Lower leg skin (tissue), 4 donors: Measurements from ENCODE around the gene PSME2. TPM values are rescaled to one million over a fixed set of nuclear protein-coding genes. Genes with fewer than 3 reads are reported as not detected.

Experiments used
- DNase-seq, 2 donors: peaks; one replicate each; pipeline ENCODE4 v3.0.0-alpha.2; 2019; ENCODE audit warnings: low spot score in 2 of 2
- H3K4me3 ChIP-seq: fragments of 200-600 bp; sonication (generic); 2 replicates; pipeline ENCODE4 v1.5.1; 2017; ENCODE audit warnings: mild to moderate bottlenecking, low read depth; ENCODE audit not compliant: poor library complexity, severe bottlenecking
- POLR2A ChIP-seq, 2 donors: fragments of 450-650 bp; IDR thresholded peaks; one replicate each; pipeline ENCODE4 v1.6.1; 2016 to 2017; ENCODE audit warnings: antibody characterized with exemption in 2 of 2, mild to moderate bottlenecking in 1 of 2, moderate library complexity in 1 of 2
- WGBS, 2 donors: methylation state at CpG; one replicate each; pipeline ENCODE4 v1.1.5; 2018; 5-methylcytosine and 5-hydroxymethylcytosine counted together
- intact Hi-C: fragments of 100-400 bp; cut with DNase I; formaldehyde crosslinking; loops from one replicate; pipeline ENCODE4 v1.15.0; 2023; ENCODE audit warnings: low total_unique reads
- total RNA-seq, 4 donors: library from RNA; depleted of rRNA; stranded (reverse); fragments of >200 nt; gene quantifications; one replicate each; pipeline ENCODE4 v1.1.0, GENCODE V29; 2016
- TF ChIP-seq, protein P1 (sequence below), 3 donors: fragments of 450-650 bp; IDR thresholded peaks; one replicate each; pipeline ENCODE4 v1.5.1; 2016; ENCODE audit warnings: antibody characterized with exemption in 3 of 3, mild to moderate bottlenecking in 3 of 3, moderate library complexity in 2 of 3

PSME2 gene
- total RNA-seq, 4 donors from 2014 or later = 23.2 to 50.2 (median 31.2) TPM

DNA sequence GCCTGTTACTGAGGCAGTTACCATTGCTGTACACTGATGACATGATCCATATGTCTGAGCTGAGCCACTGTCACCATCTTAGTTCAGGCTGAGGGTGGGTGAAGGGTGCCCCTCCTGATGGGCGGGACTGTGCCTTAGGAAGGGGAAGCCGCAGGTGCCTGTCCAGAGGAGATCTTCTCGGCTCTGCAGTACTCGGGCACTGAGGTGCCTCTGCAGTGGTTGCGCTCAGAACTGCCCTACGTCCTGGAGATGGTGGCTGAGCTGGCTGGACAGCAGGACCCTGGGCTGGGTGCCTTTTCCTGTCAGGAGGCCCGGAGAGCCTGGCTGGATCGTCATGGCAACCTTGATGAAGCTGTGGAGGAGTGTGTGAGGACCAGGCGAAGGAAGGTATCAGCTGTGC is 4.6 kb upstream of the PSME2 start:
- DNase-seq = no peak
- intact Hi-C loops = no loop called here
- no peak overlapping the region for H3K4me3 ChIP-seq
- WGBS, 2 donors = 90% methylated on average over 9 of the region's 9 CpGs
- TF ChIP-seq, protein P1, sequence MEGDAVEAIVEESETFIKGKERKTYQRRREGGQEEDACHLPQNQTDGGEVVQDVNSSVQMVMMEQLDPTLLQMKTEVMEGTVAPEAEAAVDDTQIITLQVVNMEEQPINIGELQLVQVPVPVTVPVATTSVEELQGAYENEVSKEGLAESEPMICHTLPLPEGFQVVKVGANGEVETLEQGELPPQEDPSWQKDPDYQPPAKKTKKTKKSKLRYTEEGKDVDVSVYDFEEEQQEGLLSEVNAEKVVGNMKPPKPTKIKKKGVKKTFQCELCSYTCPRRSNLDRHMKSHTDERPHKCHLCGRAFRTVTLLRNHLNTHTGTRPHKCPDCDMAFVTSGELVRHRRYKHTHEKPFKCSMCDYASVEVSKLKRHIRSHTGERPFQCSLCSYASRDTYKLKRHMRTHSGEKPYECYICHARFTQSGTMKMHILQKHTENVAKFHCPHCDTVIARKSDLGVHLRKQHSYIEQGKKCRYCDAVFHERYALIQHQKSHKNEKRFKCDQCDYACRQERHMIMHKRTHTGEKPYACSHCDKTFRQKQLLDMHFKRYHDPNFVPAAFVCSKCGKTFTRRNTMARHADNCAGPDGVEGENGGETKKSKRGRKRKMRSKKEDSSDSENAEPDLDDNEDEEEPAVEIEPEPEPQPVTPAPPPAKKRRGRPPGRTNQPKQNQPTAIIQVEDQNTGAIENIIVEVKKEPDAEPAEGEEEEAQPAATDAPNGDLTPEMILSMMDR (IDR thresholded peaks at IDR 0.05) = no peak
- TF ChIP-seq POLR2A (IDR thresholded peaks at IDR 0.05) = no peak

DNA sequence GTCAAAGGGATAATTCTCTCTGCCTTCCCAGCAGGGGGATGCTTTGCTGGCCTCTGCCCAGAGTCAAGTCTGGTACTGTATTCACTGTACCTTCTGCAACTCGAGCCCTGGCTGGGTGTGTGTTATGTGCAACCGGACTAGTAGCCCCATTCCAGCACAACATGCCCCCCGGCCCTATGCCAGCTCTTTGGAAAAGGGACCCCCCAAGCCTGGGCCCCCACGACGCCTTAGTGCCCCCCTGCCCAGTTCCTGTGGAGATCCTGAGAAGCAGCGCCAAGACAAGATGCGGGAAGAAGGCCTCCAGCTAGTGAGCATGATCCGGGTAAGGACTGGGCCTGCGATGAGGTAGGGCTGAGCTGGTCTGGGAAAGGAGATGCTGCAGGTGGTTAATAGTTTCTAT is 4.2 kb upstream of the PSME2 start:
- intact Hi-C loops = no loop called here
- H3K4me3 ChIP-seq = no peak overlapping the region
- 87 to 92% methylated on average over 9 of the region's 9 CpGs for WGBS, 2 donors
- TF ChIP-seq, protein P1 (IDR thresholded peaks at IDR 0.05) = no peak
- no peak for TF ChIP-seq POLR2A (IDR thresholded peaks at IDR 0.05)
- peak in 1 of 2 donors; percentile 82 for DNase-seq

DNA sequence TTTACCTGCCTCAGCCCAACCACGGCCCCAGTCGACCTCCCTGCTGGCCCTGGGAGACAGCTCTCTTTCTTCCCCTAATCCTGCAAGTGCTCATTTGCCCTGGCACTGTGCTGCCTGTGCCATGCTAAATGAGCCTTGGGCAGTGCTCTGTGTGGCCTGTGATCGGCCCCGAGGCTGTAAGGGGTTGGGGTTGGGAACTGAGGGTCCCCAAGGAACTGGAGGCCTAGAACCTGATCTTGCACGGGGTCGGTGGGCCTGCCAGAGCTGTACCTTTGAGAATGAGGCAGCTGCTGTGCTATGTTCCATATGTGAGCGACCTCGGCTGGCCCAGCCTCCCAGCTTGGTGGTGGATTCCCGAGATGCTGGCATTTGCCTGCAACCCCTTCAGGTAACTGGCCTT is 3.7 kb upstream of the PSME2 start:
- intact Hi-C loops = no loop called here
- no peak for DNase-seq
- WGBS, 2 donors = 89 to 94% methylated on average over 9 of the region's 9 CpGs
- no peak for TF ChIP-seq POLR2A (IDR thresholded peaks at IDR 0.05)
- TF ChIP-seq, protein P1 (IDR thresholded peaks at IDR 0.05) = no peak
- H3K4me3 ChIP-seq = no peak overlapping the region

DNA sequence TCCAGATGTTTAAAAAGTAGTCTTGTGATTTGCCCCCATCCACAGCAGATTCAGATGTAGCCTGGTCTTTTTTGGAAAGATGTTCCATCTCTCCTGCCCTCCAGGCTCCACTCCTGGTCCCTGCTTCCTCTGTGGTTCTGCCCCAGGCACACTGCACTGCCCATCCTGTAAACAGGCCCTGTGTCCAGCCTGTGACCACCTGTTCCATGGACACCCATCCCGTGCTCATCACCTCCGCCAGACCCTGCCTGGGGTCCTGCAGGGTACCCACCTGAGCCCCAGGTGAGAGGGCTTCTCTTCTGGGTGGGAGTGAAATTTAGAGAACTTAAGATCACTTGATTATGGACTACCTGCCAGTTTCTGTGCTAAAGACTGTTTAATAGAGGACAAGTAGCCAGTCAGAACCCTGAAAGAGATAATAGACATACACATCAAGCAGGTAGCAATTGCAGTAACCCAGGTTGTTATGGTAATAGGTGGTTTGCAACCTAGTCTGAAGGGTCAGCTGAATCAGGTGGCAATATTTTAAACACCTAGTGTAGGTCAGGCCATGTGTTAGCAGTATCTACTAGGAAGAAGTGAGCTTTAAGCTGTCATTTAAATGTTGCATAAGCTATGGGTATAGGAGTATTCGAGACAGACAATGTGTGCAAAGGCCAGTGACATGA is 3.0 kb upstream of the PSME2 start:
- 87 to 100% methylated on average over 3 of the region's 3 CpGs for WGBS, 2 donors
- H3K4me3 ChIP-seq = no peak overlapping the region
- TF ChIP-seq, protein P1 (IDR thresholded peaks at IDR 0.05) = no peak
- no peak for TF ChIP-seq POLR2A (IDR thresholded peaks at IDR 0.05)
- no peak for DNase-seq
- intact Hi-C loops = no loop called here

DNA sequence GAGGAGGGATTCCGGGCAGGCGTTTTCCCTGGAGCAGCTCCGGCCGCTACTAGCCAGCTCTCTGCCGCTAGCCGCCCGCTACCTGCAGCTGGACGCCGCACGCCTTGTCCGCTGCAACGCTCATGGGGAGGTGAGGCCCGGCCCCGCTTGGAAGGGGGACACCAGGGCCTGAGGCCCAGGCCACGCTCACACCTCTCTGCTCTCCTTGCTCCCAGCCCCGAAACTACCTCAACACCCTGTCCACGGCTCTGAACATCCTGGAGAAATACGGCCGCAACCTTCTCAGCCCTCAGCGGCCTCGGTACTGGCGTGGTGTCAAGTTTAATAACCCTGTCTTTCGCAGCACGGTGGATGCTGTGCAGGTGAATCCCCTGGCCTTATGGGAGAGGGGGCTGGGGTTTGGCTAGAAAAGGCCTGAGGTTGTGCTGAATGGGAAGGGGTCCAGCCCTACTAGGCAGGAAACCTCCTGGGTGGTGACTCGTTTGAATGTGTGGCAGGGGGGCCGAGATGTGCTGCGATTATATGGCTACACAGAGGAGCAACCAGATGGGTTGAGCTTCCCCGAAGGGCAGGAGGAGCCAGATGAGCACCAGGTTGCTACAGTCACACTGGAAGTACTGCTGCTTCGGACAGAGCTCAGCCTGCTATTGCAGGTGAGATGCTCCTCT is 1.5 kb upstream of the PSME2 start:
- intact Hi-C loops = no loop called here
- 4 to 12% methylated on average over 15 to 25 of the region's 29 CpGs for WGBS, 2 donors
- H3K4me3 ChIP-seq = peak overlapping the region; percentile 94
- DNase-seq = peak in 1 of 2 donors; percentile 82
- TF ChIP-seq, protein P1 (IDR thresholded peaks at IDR 0.05) = no peak
- TF ChIP-seq POLR2A (IDR thresholded peaks at IDR 0.05) = no peak
